Hematopoietic multipotent progenitor cell treated with erythropoietin and hydrocortisone succinate and interleukin-3 and kit ligand, for 6 days (in vitro differentiated cells): ENCODE measurements around the gene DNAJC5.
"Not testable (repeated sequence)": the region's sequence is repeated elsewhere in the genome, so short reads cannot be mapped to it uniquely, and the experiment has no call there.

Experiments
- DNase-seq: peaks from one replicate; pipeline ENCODE4 v3.0.0-alpha.2; 2015

DNAJC5 gene

DNA sequence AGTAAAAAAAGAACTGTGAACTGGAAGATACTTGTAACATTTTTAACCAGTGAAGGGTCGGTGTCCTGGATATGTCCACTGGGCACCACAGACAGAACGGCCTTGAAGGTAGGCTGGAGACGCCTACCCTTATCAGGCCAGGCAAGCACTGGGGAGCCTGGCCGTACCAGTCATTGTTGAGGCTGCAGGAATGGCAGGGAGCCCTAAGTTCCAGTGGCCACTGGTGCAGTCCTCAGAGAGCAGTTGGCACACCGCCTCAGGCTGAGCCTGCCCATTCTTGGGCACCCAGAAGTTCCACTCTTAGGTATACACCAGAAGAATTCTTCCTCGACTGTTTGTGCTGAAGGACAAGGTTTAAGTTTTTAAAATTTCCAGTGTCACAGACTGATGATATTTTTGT is 20.5 kb downstream of the DNAJC5 start:
- no peak for DNase-seq

DNA sequence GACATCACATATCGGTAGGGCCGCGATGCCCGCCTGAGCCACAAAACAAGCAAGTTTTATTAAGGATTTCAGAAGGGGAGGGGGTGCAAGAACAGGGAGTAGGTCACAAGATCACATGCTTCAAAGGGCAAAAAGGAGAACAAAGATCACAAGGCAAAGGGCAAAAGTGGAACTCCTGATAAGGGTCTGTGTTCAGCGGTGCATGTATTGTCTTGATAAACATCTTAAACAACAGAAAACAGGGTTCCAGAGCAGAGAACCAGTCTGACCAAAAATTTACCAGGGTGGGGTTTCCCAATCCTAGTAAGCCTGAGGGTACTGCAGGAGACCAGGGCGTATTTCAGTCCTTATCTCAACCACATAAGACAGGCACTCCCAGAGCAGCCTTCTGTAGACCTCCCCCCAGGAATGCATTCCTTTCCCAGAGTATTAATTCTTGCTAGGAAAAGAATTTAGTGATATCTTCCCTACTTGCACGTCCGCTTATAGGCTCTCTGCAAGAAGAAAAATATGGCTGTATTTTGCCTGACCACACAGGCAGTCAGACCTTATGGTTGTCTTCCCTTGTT is 21.5 kb downstream of the DNAJC5 start:
- peak; percentile 58 for DNase-seq

GRCh38 chr20:63917811-63918210 is 22.9 kb downstream of the DNAJC5 start:
- no peak for DNase-seq

- no peak for DNase-seq
These were observed 24.2 kb downstream of the DNAJC5 start for GRCh38 chr20:63919130-63919529.

DNA sequence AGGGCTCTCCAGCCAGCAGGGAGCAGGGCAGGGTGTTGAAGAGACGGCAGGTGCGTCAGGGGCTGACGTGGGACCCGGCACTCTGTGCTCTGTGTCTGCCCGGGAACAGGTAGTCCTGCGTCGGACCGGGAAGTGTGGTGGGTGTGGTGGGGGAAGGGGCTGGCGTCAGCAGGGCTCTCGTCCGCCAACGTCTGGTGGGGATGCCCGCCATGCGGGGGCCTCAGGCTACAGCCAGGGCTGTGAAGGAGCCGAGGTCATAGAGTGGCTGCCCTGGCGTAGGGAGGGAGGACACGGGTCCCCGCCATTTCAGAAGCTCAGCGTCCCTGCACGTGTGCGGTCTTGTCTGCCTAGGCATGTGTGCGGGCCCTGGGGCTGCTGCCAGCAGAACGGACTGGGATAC is 25.3 kb downstream of the DNAJC5 start:
- no peak for DNase-seq

DNA sequence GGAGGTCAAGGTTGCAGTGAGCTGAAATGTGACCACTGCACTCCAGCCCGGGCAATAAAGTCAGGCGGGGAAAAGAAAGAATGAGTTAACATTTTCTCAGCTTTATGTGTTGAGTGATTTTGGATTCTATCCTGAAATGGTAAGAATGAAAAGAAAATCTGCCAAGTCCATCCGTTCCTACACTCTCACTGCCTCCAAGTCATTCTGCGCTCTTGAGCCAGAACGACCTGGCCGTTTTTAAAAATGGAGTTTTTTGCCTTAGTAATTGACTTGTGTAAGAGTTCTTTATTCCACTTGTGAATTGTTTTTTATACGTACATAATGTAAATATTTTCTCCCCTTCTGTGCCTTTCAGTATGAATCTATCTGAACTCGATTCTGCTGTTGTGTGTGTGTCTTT is 28.7 kb downstream of the DNAJC5 start:
- DNase-seq, result no peak

DNA sequence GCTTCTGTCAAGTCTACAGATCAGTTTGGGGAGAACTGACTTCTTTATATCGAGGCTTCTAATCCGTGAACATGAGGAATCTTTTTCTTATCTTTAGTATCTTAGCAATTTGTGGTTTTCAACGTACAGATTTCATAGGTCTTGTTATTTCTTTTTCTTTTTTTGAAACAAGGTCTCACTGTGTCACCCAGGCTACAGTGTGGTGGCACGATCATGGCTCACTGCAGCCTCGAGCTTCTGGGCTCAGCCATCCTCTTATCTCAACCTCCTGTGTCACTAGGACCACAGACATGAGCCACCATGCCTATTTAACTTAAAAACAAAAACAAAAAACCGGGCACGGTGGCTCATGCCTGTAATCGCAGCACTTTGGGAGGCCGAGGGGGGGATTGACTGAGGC is 29.3 kb downstream of the DNAJC5 start:
- peak; percentile 21 for DNase-seq

GRCh38 chr20:63926298-63926697 is 31.4 kb downstream of the DNAJC5 start:
- no peak for DNase-seq

DNA sequence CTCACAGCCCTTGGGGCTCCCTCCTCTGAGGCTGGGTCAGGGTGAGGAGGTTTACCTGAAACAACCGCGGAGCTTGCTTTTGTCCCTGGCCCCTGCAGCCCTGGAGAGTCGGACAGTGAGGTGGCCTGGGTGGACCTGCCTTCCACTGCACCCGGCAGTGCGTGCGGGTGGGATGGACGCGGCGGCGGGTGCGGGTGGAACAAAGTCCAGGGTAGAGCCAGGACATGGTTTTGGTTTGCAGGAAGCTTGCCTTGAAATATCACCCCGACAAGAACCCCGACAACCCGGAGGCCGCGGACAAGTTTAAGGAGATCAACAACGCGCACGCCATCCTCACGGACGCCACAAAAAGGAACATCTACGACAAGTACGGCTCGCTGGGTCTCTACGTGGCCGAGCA is 34.1 kb downstream of the DNAJC5 start:
- no peak for DNase-seq

- not testable (repeated sequence) for DNase-seq
These were observed 34.6 kb downstream of the DNAJC5 start for GRCh38 chr20:63929473-63929883.

- no peak for DNase-seq
These were observed 36.1 kb downstream of the DNAJC5 start for GRCh38 chr20:63930971-63931553.

DNA sequence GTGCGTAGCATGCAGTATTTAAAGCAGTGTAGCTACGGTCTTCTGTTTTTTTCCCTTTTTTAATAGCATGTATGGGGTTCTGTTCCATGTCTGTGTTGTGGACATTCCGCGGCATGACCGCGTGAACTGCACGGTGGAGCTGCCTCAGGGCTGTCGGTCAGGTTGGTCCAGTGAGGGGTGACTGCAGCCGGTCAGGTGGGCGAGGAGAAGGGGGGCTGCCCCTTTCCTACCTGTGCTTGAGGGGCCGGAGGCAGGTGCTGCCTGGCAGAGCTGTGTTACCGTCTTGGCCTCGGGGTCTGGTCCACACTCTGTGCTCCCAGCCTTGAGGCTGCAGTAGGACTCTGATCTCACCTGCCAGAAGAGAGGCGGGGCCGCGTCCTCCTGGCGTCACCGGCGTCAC is 36.8 kb downstream of the DNAJC5 start:
- DNase-seq, result no peak

GRCh38 chr20:63932606-63933160 is 37.8 kb downstream of the DNAJC5 start:
- no peak for DNase-seq

DNA sequence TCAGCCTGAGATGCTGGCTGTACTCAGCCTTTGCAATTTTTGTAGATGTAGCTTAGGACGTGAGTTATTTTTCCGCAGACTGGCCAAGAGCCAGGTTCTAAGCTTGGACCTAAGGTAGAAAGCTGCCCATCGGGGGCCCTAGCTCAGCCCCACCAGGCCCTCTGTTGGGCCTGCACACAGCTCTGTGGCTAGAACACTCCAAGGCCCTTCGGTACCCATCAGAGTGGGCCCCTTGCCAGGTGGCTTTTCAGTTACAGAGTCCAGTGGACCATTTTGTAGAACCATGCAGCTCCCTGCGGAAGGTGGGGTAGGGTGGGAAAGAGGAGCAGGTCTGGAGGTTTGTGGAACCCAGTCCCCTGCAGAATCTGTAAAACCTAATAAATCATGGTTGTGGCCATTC is 38.7 kb downstream of the DNAJC5 start:
- no peak for DNase-seq

DNA sequence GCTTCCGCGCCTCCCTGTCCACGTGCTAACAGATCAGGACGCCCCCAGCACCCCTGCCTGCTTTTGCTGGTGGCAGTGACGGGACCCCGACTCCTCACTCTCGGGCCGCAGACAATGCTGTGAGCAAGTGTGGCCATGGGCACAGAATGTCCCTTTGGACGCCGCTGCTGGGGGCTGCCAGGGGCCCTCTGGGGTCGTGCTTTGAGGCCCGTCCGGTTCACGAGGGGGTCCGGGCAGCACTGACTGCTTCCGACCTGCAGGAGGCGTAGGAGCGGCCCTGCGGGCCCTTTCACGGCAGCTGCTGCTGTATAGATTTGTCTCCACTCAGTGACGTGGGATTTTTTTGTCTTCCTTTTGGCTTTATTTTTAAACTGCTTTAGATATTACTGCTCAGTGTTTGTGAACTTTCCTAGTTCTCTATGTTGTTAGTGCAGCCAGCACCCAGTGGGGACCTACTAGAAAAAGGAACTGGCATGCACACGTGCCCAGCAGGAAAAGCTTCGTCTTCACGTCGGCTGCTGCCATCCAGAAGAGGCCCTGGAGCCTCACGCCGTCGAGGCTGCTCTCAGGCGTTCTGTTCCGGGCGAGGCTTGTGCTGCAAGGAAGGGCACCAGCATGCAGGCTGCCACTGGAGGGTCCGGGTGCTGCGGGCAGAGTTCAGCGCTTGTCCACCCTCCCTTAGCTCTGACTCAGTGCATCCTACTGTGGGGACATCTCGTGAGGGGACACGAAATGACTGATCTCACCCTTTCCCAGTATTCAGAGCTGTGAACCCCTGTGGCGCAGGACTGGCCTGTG is 39.5 kb downstream of the DNAJC5 start:
- DNase-seq, result no peak

DNA sequence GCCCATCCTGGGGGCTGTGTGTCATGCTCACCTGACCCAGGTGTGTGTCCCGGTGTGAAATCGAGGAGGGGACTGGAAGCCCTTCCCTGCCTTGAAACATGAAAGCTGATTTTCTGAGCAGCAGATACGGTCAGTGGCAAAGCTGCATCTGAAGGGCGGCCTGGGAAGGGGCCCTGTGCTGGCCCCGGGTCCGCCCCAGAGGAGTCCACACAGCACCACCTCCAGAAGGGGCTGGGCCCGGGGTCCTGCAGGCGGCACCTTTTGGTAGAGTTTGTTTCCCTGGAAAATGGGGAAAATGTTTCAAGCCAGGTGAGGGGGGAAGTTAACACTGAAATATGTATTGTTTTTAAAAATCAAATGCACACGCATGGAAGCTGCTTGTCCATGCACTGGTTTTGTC is 40.5 kb downstream of the DNAJC5 start:
- no peak for DNase-seq

- DNase-seq, result no peak
These were observed 42.7 kb downstream of the DNAJC5 start for GRCh38 chr20:63937596-63937995.

DNA sequence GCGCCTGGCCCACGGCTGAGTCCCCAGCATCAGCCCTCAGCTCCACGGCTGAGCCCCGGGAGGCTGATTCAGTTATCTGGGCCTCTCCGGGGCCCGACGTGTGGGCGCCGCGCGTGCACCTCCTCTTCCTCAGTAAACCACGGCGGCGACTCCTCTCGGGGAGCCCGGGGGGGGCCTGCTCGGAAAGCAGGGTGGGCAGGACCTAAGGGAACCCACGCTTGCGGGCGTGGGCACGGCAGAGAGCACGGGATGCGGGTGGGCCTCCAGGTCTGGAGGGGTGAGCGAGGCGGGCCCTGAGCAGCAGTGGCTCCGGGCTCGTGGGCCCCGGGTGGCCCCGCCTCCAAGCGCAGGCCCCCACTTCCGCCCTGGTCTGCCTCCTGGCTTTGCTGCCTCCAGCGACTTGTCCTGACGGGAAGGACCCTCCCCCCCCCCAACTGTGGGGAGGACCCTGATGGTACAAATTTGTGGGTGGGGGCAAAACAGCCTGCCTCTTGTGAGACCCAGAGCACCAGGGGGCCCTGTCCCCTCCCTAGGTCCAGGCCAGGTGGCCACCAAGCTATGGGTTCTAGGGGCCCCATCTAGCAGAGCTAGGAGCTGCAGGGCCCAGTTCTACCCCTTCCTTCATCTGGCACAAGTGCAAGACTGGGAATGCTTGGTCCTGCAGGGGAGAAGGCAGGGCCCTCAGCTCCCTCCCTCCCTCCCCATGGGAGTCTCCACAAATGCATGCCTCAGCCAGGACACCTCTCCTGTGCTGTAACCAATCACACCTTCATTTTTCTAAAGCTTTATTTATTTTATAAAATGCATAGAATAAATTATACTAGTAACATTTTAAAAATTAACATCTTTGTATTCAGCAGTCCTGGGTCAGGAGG is 44.4 kb downstream of the DNAJC5 start:
- no peak for DNase-seq

DNA sequence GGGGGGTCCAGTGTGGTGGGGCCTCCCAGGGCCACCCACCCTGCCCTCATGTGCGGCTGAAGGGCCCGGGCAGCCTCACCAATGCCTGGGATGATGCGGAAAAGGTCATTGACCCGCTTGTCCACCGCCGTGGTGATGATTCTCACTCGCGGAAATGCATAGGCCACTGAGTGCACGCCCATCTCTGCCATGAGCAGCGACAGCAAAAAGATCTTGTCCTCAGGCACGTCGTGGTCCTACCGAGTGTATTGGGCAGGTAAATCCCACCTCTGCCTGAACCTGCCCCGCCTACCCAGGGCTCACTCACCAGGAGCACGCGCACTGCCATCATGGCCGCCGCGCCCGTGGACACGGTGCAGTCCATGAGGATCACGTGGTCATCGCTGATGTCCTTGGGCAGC is 45.1 kb downstream of the DNAJC5 start:
- DNase-seq, result no peak

GRCh38 chr20:63940472-63941266 is 45.7 kb downstream of the DNAJC5 start:
- no peak for DNase-seq

DNA sequence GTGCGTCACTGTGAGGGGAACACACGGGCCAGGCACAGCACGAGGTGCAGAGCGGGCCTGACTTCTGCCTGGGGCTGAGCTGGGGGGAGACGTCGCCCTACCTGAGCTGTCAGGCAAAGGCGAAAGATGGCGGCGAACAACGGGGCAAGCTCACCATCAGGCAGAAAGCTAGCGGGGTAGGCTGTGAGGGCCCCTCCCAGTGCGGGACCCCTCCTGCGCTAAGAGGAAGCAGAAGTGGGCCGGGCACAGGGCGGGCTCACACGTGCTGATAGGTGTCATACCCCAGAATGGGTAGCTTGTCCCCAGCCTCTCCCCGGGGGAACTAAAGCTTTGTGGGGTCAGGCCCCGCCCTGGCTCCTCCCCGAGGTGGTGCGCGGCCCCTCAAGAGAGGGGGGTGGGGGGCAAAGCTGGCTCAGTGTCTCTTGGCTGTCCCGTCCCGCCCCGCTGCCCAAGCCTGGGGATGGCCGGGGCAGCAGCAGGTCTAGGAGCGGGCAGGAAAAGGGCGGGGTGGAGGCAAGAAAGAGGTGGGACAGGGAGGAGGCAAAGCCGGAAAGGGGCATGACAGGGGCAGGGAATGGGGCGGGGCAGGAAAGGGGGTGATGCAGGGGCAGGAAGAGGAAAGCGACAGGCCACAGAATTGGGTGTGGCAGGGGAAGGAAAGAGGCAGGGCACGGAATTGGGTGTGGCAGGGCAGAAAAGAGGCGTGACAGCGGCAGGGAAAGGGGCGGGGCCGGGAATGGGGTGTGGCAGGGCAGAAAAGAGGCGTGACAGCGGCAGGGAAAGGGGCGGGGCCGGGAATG is 46.6 kb downstream of the DNAJC5 start:
- DNase-seq, result peak; percentile 95
